Renal cortex interstitium (tissue), 11 donors: Measurements from ENCODE around the gene SH2D5. TPM values are rescaled to one million over a fixed set of nuclear protein-coding genes. Genes with fewer than 3 reads are reported as not detected.
A peak's percentile ranks its signal among the peaks of the same experiment; 100 is the strongest.
"Not testable (repeated sequence)": the region's sequence is repeated elsewhere in the genome, so short reads cannot be mapped to it uniquely, and the experiment has no call there.

Experiments used
- DNase-seq, 11 donors: peaks; one replicate each; pipeline ENCODE4 v3.0.0-alpha.2; 2013; ENCODE audit warnings: low read depth in 9 of 11, low spot score in 4 of 11; ENCODE audit errors: extremely low read depth in 1 of 11
- polyA plus RNA-seq, 3 donors: library from polyadenylated mRNA; unstranded; fragments of 120-200 nt; gene quantifications; one replicate each; pipeline ENCODE4 v1.2.1, GENCODE V29; 2013; ENCODE audit not compliant: insufficient read length in 3 of 3

Gene SH2D5
- polyA plus RNA-seq, 3 donors = 0.93 to 1.5 (median 1.4) TPM

DNA sequence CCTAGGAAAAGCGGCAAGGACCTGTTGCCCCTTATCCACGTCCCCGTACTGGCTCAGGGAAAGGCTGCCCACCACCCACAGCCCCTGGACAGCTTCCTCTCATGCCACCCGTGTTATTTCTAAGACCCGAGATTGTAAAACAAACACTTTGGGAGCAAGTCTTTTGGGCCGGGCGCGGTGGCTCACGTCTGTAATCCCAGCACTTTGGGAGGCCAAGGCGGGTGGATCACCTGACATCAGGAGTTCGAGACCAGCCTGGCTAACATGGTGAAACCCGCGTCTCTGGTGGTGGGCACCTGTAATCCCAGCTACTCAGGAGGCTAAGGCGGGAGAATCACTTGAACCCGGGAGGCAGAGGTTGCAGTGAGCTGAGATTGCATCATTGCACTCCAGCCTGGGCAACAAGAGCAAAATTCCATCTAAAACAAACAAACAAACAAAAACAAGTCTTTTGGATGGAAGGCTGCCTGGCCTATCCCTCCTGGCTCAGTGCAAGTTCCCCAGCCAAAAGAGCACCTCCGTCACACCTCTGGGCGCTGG lies 14.1 kb downstream of the SH2D5 start:
- not testable (repeated sequence) for DNase-seq

DNA sequence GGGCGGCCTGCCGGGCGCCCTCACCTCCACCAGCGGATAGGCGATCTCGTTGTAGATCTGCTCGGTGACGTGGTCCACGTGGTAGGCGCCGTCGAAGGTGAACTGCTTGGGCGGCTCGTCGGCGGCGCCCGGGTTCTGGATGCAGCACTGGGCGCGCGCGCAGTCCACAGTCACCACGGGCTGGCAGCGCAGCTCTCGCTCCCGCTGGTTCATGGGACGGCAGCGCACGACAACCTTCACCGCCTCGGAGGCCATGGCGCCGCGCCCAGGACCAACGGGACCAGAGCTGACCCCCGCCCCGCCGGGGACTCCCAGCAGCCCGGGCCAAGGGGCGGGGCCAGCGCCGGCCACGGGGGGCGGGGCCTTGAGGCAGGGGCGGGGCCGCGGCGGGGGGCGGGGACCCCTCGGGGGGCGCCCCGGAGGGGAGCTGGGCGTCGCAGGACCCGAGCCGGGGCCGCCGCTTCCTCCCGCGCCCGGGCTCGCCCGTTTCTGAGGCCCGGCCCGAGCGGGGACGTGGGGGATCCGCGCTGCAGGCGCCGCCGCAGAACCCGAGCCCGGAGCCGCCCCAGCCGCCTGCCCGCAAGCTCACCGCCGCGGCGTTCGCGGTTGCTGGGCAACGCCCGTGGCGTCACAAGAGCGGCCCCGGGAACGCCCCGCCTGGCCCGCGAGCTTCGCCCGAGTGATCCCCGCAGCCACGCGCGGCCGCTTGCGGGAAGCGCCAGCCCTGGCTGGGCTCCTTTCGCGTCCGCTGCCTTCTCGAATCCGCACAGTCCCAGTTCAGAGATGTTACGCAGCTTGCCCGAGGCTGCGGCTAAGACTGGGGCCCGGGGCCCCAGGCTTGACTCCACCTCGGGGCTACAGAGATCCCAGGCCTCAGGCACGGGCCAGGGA lies 14.8 kb downstream of the SH2D5 start, which contains the start of gene KIF17:
Gene KIF17, minus strand, starts transcription at position 556 of the 891 bp plus-strand sequence. Its CDS starts 301 bp downstream, at position 255.
- DNase-seq = peak in 8 of 11 donors; percentile 63 to 73 (median 68)

DNA sequence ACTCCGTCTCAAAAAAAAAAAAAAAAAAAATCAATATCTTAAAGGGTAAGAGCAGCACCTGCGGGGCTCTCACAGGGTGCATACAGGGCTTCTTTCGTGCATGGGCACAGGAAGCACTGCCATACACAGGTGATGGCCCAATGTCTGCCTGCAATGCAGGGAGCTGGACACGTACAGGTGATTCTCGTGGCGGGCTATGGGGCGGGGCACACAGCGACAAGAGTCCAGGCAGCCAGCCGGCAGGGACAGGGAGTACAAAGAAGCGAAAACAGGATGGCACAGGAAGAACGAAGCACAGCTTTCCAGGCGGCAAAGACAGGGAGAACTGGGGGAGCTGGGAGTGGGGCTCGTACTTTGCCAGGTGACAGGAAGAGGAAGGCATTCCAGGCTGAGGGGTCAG lies 16.3 kb downstream of the SH2D5 start:
- DNase-seq = no peak

DNA sequence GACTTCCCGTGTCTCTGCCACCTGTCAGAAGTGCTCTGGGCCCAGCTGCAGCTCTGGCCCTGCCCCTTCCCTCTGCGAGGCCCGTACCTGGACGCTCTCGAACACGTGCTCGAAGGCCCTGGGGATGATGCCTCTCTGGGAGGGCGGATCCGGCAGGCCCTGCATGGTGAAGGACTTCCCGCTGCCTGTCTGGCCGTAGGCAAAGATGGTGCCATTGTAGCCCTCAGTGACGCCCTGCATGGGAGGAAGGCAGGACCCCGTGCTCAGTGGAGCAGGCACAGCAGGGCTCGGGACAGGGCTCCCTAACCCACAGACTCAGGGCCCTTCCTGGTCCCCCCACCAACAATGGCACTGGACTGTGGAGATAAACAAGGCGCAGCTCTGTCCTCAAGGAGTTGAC lies 17.1 kb downstream of the SH2D5 start:
- DNase-seq = no peak

DNA sequence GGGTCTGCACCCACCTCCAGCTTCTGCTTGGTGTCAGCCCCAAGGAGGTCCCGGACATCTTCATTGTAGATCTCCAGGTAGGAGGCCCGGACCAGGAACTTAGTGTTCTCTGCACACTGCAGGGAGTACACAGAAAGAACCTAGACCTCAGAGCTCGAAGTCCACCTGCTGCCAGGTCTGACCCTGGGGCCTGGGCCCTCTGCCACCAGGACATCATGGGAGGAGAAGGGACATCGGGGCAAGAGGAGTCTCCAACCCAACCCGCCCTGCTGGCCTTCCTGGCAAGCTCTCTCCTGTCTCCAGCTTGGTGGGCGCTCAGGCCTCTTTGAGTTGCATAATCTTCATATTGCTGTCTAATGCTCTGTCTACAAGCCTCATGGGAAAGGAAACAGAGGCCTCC lies 19.1 kb downstream of the SH2D5 start:
- DNase-seq = no peak

DNA sequence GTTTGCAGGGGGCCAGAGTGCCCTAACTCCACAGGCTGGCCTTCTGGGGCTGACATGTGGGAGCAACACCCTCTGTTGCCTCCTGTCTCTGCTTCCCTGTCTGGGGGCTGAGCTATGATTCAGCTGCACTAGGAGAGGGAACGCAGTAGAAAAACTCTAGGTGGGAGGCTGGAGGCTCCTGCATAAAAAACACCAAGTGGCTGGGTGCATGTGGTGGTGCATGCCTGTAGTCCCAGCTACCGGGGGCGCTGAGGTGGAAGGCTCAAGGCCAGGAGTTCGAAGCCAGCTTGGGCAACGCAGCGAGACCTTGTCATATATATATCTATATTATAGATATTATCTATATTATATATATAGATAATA lies 20.3 kb downstream of the SH2D5 start:
- DNase-seq = no peak

DNA sequence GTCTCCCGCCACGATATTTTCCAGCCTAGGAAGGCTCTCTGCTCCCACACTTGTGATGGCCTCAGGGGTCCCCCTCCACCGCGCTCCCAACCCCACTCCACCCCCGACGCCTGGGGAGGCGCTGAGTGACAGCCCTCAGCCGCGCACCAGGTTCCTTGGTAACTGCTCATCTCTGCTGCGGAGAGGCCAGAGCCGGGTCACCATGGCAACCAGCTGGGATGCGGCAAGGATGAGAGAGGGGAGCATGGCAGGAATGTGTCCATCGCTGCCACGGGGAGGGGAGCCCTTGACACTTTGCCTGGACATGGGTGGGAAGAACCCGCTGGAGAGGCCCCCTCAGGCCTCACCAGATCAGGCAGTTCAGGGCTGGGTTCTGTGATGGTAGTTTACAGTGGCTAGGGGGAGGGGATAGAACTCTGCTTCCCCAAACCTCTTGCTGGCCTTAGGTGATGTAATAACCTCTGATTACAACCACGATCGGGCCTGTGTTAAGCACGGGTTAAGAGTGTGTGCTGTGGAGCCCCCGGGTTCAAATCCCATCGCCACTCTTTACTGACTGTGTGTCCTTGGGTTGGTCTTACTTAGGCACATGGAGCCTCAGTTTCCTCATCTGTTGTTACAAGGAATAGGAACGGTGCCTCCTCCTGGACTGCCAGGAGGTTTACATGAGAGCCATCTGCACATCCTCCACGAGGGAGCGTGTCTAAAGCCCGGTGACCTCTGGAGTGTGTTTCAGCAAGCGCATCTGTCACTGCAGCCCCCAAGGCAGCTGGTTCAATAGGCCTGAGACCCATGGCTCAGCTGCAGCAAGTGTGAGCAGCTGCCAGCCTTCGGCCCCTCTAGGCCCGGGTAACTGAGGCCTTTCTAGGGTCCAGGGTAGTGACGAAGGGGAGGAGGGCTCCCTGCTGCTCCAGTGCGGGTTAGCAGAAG lies 21.0 kb downstream of the SH2D5 start:
- DNase-seq = no peak

DNA sequence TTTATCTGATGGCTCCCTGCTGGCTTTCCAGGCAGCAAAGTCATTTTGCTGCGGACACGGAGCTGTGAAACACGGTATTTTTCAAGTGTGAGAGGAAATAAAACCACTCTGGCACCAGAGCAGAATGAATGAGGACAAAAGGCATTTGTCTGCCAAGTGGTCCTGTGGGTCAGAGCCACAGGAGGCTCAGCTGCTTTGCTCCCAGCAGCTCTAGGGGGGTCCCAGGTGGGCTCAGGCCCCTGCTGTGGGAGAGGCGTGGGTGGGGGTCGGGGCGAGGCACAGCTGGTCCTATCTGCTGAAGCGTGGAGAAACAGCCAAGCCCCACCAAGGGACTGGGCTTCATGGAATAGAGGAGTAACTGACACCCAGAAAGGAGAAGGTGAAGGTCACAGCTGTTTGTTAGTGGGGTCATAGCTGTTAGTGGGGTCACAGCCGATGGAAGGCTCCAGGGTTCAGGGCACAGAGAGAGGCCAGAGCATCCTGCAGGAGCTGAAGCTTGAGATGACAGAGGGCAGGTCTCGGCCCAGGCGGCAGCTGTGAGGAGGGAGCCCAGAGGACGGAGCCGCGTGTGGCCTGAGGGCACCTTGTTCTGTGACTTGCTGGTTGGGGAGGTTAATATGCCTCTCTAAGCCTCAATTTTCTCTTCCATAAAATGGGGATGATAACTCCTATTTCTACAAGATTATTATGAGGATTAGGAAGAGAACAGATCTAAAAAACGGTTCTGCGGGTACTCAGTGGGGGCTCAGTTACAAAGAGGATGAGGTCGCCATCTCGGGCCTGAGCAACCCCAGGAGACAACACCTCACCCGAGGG lies 21.8 kb downstream of the SH2D5 start:
- no peak for DNase-seq

DNA sequence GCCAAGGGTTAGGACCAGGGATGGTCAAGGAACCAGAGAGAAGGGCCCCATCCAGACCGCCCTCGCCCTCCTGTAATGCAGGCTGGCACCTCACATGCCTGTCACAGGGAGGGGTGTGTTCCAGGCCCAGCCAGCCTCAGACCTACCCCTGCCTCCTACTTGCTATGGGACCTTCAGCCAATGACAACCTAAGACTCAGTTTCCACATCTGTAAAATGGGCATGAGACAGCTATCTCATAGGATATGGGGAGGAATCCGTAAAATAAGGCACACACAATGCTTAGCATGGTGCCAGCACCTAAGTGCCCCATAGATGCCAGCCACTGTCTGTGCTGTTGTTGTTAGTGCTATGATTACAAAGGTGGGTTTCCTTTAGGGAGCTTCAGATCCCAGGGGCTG lies 22.6 kb downstream of the SH2D5 start:
- DNase-seq = no peak

DNA sequence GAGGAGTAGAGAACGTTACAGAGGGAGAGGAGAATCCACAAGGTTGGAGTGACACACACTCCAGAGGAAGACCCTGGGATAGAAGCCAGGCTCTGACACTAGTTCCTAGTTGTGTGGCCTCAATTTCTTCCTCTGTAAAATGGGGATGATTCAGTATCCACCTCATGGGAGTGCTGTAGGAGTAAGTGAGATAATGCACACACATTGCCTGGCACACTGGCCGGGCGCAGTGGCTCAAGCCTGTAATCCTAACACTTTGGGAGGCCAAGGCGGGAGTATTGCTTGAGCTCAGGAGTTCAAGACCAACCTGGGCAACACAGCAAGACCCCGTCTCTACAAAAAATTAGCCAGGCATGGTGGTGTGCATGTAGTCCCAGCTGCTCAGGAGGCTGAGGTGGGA lies 23.6 kb downstream of the SH2D5 start:
- DNase-seq = no peak

DNA sequence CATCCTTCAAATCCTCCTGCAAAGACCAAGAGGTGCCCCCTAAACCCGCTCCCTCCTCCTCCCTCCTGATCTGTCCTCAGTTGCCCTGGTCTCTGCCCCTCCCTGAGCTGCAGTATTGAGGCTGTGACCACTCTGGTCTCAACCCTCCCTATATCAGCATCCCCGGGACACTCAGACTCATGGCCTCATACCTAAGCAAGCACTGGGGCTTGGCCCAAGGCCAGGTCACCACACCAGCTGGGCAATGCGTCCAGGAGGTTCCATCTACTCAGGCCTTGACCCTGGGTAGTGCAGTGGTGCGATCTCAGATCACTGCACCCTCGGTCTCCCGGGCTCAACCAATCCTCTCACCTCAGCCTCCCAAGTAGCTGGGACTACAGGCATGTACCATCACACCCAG lies 24.4 kb downstream of the SH2D5 start:
- no peak for DNase-seq

DNA sequence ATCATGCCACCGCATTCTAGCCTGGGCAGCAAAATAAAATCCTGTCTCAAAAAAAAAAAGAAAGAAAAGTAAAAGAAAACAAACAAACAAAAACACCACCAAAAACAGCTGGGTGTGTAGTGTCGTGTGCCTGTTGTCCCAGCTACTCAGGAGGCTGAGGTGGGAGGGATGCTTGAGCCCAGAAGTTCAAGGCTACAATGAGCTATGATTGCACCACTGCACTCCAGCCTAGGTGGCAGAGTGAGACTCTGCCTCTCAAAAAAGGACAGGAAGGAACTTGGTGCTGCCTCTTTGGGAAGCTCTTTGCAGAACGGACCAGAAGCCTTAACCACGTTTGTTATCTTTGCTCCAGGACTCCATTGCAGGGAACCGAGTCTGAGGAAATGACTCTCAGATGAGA lies 25.7 kb downstream of the SH2D5 start:
- DNase-seq = no peak

DNA sequence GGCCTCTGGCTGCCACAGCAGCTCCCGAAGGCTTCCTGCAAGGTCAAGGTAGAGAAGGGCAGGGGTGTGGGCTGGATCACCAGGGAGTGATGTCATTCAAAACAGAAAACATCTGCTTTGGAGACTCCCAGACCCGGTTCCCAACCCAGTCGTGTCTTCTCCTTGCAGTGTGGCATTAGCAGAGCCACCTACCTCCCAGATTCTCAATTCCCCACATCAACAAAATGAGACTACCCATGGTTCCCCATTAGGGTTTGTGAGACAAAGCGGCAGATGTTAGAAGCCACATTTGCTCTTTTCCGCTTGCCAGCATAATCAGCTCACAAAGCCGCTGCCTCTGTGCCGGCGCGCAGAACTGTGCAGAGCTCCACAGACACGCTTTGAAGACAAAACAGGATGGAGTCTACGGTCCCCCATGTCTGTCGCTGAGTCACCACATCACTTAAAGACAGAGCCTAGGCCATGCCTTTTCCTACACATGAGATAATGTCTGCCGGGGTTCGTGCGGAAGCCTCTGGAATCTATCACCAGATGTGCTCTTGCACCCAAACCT lies 27.2 kb downstream of the SH2D5 start:
- DNase-seq = no peak

DNA sequence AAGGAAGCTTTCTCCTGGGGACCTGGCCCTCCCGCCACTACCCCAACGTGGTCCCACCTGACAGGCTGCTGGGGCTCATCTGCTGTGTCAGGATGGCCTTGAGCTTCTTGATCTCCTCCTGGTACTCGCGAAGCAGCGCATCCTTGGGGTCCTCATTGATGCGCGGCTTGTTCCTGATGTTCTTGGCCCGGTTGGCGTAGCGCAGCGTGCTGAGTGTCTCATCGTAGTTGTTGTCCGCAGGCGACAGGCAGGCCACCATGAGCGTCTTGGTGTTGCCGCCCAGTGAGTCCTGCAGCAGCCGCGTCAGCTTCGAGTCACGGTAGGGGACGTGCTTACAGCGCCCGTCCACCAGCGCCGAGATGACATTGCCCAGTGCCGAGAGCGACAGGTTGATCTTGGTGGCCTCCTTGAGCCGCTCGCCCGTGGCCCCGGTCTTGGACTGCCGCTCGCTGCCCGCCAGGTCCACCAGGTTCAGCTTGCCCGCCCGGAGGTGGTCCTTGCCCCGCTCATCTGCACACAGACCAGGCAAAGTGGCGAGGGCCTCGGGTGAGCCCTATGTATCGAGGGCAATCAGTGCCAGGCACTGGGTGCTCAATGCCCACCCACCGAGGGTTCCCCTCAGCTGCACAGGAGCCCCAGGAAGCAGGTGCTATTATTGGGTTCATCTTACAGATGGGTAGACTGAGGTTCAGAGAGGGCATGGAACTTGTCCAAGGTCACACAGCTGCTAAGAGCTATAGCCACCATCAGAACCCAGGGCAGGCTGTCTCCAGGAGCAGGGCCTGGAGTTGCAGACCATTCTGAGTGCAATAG lies 27.9 kb downstream of the SH2D5 start:
- no peak for DNase-seq

DNA sequence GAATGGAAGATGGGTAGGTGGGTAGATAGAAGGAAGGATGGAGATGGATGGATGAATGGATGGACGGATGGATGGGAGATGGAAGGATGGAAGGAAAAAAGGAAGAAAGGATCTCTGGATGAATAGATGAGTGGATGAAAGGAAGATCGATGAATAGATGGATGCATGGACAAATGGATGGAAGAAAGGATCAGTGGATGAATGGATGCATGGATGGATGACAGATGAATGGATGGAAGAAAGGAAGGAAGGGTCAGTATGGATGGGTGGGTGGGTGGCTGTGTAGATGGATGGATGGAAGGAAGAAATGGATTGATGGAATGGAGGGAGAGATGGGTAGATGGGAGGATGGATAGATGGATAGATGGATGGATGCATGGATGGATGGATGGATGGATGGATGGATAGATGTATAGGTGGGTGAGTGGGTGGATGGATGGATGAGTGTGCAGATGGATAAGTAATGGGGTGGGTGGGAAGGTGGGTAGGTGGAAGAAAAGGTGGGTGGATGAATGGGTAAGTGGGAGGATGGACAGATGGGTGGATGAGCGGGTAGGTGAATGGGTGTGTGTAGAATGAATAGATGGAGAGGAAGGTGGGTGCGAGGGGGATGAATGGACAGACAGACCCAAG lies 29.3 kb downstream of the SH2D5 start:
- DNase-seq = no peak

DNA sequence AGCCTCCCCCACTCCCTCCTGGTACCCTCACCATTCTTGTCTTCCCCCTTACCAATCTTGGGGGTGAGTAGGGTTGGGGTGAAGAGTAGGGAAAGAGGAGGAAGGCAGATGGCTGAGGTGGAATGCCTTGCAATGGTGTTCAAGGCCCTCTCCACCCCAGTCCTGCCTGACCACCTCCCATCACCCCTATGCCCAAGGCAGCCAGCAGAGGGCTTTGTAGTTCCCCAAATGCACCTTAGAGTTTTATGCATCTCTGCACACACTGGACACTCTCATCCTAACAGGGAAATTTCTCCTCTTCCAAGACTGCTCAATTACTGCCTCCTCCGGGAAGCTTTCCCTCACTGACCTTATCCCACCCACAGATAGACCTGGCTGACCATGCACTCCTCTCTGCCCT lies 30.1 kb downstream of the SH2D5 start:
- DNase-seq = no peak

DNA sequence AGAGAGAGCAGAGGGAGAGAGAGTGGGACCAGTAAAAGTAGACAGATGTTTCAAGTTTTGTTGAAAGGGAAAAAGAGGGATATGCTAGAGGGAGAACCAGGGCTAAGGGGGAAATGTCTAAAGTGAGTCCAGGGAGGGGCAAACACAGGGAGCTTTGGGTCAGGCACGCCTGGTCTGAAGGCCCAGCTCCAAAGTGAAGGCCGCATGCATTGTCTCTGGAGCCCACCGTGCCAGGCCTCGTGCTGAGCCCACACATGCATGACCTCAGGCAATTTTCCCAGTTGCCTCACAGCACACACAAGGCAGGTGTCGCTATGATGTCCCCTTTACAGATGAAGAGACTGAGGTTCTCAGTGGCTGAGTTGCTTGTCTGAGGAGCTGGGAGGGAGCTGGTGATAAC lies 30.7 kb downstream of the SH2D5 start:
- no peak for DNase-seq
